Measurements from ENCODE around the gene SNX33.

The SNX33 gene

GRCh38 chr15:75662823-75663519, 15.3 kb downstream of the SNX33 start:
- in situ Hi-C loops (cut with HindIII; ENCODE audit: low sequenced_read_pairs), result no loop called here
- TF ChIP-seq CTCF (IDR thresholded peaks at IDR 0.05; ENCODE audit: low read depth, low read length), result no peak
- no peak overlapping the region for H3K4me3 ChIP-seq (ENCODE audit: low read depth, low read length)
- no peak for DNase-seq (ENCODE audit: low read depth, low spot score)

- TF ChIP-seq CTCF (IDR thresholded peaks at IDR 0.05; ENCODE audit: low read depth, low read length), result no peak
- in situ Hi-C loops (cut with HindIII; ENCODE audit: low sequenced_read_pairs), result no loop called here
- H3K4me3 ChIP-seq (ENCODE audit: low read depth, low read length), result no peak overlapping the region
- no peak for DNase-seq (ENCODE audit: low read depth, low spot score)
Observed at GRCh38 chr15:75663931-75664421, 16.3 kb downstream of the SNX33 start.

- no peak for TF ChIP-seq CTCF (IDR thresholded peaks at IDR 0.05; ENCODE audit: low read depth, low read length)
- DNase-seq (ENCODE audit: low read depth, low spot score), result peak; percentile 99
- in situ Hi-C loops (cut with HindIII; ENCODE audit: low sequenced_read_pairs), result no loop called here
- H3K4me3 ChIP-seq (ENCODE audit: low read depth, low read length), result no peak overlapping the region
Observed at GRCh38 chr15:75666823-75667501, 19.2 kb downstream of the SNX33 start.

GRCh38 chr15:75669191-75669878, 21.6 kb downstream of the SNX33 start:
- no peak for TF ChIP-seq CTCF (IDR thresholded peaks at IDR 0.05; ENCODE audit: low read depth, low read length)
- in situ Hi-C loops (cut with HindIII; ENCODE audit: low sequenced_read_pairs), result no loop called here
- DNase-seq (ENCODE audit: low read depth, low spot score), result no peak

GRCh38 chr15:75669879-75670212, 22.1 kb downstream of the SNX33 start:
- in situ Hi-C loops (cut with HindIII; ENCODE audit: low sequenced_read_pairs), result no loop called here
- no peak overlapping the region for H3K4me3 ChIP-seq (ENCODE audit: low read depth, low read length)
- no peak for DNase-seq (ENCODE audit: low read depth, low spot score)
- no peak for TF ChIP-seq CTCF (IDR thresholded peaks at IDR 0.05; ENCODE audit: low read depth, low read length)

More at GRCh38 chr15:75669191-75669878, 21.6 kb downstream of the SNX33 start:
- H3K4me3 ChIP-seq (ENCODE audit: low read depth, low read length), result no peak overlapping the region

- peak; percentile 30 for DNase-seq (ENCODE audit: low read depth, low spot score)
- H3K4me3 ChIP-seq (ENCODE audit: low read depth, low read length), result no peak overlapping the region
- TF ChIP-seq CTCF (IDR thresholded peaks at IDR 0.05; ENCODE audit: low read depth, low read length), result no peak
- in situ Hi-C loops (cut with HindIII; ENCODE audit: low sequenced_read_pairs), result no loop called here
Observed at GRCh38 chr15:75671730-75672602, 24.3 kb downstream of the SNX33 start.
